ENCODE measurements around the gene WHAMM.
A peak's percentile ranks its signal among the peaks of the same experiment; 100 is the strongest.
"Not testable (repeated sequence)": the region's sequence is repeated elsewhere in the genome, so short reads cannot be mapped to it uniquely, and the experiment has no call there.

WHAMM gene

DNA sequence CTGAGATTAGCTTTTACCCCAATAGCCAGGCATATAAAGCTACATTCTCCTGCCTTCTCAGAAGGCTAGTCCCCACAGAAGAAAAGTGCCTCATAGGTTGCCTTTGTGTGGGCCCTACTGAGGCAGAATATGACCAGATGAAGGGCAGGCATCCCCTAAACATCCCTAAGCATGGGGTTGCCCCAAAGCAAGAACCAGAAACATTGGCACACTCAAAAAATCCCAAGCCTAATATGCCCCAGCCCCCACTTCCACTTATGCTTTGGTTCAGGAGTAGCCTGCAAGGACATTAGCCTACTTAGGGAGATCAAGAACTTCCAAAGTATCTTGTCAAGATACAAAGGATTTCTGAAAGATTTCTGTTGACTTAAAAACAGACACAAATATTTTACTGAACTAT is 29.7 kb downstream of the WHAMM start:
- no peak for DNase-seq

- DNase-seq: no peak
Measured at GRCh38 chr15:82840166-82840565, 30.7 kb downstream of the WHAMM start.

DNA sequence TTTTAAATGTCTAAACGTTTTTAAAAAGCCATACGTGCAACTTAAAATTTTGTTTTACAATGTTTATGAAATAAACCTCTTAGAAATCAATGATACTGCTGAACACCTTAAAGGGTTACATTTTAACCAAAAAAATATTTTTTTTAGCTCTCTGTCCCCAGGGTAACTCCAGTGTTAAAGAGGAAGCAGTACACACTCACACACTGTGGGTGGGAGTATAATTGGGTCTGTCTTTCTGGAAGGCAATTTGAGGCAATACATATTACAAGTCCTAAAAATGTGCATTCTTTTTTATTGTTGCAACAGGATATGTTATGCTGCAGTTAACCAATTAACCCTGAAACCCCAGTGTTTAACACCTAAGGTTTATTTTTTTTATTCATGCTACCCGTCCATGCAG is 34.1 kb downstream of the WHAMM start:
- no peak for DNase-seq

GRCh38 chr15:82845686-82846085 is 36.3 kb downstream of the WHAMM start:
- DNase-seq: no peak

DNA sequence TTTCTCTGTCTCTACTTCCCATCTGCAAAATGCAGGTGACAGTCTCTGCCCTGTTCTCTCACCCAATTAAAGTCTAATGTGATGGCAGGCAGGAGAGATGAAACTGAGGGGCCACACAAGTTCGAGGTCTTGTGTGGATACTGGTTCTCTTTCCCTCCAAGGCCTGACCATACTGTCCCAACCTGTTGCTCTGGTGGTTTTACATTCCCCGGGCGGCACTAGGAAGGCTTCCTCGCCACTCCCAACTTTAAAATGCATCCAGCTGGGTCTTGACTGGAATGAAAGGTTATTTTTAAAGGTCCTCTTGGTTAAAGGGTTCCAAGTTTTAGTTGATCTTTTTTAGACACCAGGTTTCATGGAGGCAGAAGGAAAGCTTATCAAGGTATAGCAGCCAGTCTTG is 37.2 kb downstream of the WHAMM start:
- no peak for DNase-seq

- DNase-seq: no peak
Measured at GRCh38 chr15:82847703-82848102, 38.3 kb downstream of the WHAMM start.

- DNase-seq: no peak
Measured at GRCh38 chr15:82848241-82848993, 39.0 kb downstream of the WHAMM start.

GRCh38 chr15:82849556-82850512 is 40.4 kb downstream of the WHAMM start:
- DNase-seq: peak; percentile 7 to 24

DNA sequence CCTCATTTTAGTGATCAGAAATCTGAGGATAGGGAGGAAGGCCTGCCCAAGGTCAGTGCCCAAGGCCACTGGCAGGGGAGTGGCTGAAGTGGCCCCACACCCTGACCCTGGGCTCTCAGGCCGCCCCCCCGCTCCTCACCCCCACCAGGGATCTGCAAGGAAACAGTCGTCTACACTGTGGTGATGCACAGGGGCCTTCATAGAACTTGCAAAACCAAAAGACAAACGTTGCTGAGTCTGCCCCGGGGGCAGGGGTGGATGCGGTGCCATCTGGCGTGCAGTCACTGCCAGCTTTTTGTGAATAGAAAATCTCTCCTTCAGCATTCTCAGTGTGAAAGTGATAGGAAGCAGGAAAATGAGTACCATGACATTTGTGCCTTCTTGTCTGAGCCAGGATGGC is 41.3 kb downstream of the WHAMM start:
- DNase-seq: no peak

DNA sequence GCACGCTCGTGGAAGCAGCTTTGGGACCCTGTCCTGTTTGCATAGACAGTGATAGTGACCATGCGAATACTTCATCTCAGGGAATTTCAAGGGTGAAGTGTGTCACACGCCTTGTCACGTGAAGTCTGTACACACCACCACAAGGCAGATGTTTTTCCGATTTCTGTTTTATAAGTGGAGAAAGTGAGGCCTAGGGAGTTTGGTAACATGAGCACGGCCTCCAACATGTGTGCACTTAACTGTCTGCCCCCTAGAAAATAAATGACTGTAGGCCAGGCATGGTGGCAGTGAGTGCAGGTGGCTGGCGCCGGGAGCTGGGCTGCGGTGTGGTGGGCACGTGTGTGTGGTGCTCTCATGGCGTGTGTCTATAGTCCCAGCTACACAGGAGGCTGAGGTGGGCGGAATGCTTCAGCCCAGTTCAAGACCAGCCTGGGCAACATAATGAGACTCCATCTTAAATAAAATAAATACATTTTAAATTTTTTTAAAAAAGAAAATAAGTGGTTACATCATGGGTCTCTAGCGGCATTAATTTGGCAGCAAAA is 42.0 kb downstream of the WHAMM start:
- DNase-seq: no peak

GRCh38 chr15:82851981-82852511 is 42.6 kb downstream of the WHAMM start:
- no peak for DNase-seq

GRCh38 chr15:82852941-82853561 is 43.6 kb downstream of the WHAMM start:
- DNase-seq: no peak

DNA sequence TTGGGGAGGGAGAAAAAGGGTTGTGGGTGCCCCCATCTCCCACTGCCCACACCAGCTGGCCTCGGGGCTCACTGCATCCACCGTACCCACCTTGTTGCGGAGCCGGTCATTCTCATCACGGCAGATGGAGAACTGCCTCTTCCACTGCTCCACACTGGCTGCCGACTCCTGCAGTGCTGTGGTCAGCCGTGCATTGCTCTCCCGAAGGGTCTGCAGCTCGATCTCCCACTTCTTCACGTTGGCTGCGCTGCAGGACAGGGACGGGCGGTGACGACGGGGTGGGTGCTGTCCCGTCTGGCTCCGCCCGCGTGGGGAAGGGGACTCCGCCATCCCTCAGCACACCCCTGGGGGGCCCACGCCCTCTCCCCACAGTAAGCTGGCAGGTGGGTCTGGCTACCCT is 45.1 kb downstream of the WHAMM start:
- DNase-seq: no peak

DNA sequence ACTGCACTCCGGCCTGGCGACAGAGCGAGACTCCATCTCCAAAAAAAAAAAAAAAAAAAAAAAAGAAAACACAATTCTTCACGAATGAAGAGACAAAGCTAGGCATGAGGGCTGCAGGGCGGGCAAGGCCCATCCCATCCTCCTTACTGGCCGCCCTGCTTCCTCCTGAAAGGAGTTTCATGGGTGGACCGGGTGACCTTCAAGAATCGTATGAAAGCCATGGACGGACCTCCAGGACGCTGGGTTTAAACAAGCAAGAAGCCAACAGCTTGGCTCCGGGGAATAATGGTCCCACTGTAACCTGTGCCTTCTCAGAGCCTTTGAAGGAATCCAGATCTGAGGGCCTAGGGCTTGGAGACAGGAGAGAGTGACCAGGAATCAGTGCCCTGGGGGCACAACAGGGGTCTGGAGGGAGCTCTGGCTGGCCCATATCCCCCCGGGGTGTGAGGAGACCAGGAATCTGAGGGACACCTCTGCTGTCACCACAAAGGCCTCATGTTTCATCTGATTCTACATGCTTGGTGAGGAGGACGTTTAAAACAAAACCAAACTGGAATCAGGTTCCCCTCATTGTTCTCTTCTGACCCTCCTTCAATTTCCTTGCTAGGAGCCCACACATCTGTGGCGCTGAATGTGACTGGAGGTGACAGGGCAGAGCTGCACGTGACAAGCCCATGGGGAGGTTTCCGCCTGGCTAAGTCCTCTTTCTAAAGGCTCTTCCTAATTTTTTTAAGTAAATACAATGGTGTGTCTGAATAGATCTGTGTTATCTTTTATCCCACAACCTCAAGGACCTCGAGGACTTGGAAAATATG is 46.1 kb downstream of the WHAMM start:
- DNase-seq: no peak

DNA sequence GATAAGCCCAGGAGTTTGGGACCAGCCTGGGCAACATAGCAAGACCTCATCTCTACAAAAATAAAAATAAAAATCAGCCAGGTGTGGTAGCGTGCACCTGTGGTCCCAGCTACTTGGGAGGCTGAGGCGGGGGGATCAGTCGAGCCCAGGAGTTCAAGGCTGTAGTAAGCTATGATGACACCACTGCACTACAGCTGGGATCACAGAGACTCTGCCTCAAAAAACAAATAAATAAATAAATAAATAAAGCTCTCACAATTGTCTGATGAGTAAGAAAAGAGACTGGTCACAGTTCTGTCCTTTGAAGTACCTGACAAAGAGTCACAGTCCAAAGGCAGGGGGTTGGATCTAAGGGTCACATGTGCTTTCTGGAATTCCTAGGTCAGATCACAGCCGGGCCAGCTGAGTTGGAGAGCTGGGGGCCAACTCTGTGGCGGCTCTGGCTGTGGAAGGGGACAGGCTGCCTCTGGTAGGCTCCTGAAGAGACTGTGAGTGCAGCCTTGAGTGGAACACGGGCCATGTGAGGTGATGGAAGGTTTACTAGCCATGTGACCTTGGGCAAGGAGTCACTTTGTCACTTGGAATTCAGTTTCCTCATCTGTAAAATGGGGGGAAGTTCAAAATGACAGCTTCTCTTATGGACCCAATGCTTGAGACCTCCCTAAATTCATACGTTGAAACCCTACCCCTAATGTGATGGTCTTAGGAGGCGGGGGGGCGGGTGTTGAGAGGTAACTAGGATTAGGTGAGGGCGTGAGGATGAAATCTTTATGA is 47.2 kb downstream of the WHAMM start:
- no peak for DNase-seq

DNA sequence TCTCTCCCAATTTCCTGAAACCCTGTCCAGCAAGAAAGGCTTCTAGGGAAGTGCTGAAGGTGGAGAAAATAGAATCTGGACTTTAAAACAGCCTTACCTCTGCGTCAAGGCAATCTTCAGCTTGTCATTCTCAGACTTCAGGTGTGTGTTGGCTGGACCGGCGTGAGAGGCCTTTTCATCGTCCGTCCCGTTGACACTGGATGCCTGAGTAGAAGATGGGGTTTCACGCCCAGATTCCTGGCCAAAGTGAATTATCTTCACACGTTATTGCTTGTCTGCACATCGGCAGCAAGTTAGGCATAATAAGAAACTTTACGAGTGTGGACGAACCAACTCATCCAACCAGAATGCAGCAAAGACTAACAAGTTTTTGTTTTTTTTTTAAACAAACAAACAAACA is 49.5 kb downstream of the WHAMM start:
- no peak for DNase-seq

GRCh38 chr15:82862886-82863285 is 53.5 kb downstream of the WHAMM start:
- DNase-seq: no peak

DNA sequence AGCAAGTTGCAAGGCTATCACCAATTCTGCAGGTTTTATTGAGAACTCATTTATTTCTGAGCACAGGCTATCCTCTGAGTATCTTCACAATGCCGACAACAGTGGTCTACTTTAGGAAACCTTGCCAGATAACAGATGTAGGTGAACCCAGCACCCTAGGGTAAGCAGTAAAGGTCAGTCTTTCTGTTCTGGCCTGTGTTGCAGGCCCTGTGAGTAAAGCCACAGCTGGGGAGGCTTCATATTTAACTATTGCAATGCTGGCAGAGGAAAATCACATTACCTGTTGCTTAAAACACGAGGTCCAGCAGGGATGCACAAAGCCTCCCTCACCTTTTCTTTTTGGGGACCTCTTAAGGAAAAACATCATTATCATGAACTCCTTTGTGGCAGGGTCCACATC is 55.5 kb downstream of the WHAMM start:
- no peak for DNase-seq

- not testable (repeated sequence) for DNase-seq
Measured at GRCh38 chr15:82865581-82865980, 56.2 kb downstream of the WHAMM start.

- DNase-seq: not testable (repeated sequence)
Measured at GRCh38 chr15:82865981-82866380, 56.6 kb downstream of the WHAMM start.

- no peak for DNase-seq
Measured at GRCh38 chr15:82870727-82871320, 61.4 kb downstream of the WHAMM start.
